HEK293 (cell line): ENCODE results near the gene LMNA.

Experiments
- BCL11A ChIP-seq: fragments of 450-650 bp; formaldehyde crosslinking; IDR thresholded peaks from 2 replicates; pipeline ENCODE4 v1.5.1; 2016; ENCODE audit warnings: low read depth, missing biosample characterization, missing genetic modification characterization
- BCL11B ChIP-seq: fragments of 450-650 bp; formaldehyde crosslinking; IDR thresholded peaks from 2 replicates; pipeline ENCODE4 v1.5.1; 2016; ENCODE audit warnings: low read depth, missing biosample characterization, missing genetic modification characterization
- OSR2 ChIP-seq: fragments of 450-650 bp; formaldehyde crosslinking; IDR thresholded peaks from 2 replicates; pipeline ENCODE4 v1.5.1; 2016; ENCODE audit warnings: missing biosample characterization, missing genetic modification characterization
- SCRT1 ChIP-seq: fragments of 450-650 bp; formaldehyde crosslinking; IDR thresholded peaks from 2 replicates; pipeline ENCODE4 v1.5.1; 2016; ENCODE audit warnings: missing biosample characterization, missing genetic modification characterization, borderline replicate concordance
- SCRT2 ChIP-seq: fragments of 450-650 bp; formaldehyde crosslinking; IDR thresholded peaks from 2 replicates; pipeline ENCODE4 v1.5.1; 2016; ENCODE audit warnings: missing biosample characterization, missing genetic modification characterization
- YY1 ChIP-seq: fragments of 450-650 bp; formaldehyde crosslinking; IDR thresholded peaks from 2 replicates; pipeline ENCODE4 v1.5.1; 2018; ENCODE audit warnings: missing biosample characterization, missing genetic modification characterization
- ZBTB7A ChIP-seq: fragments of 450-650 bp; formaldehyde crosslinking; IDR thresholded peaks from 2 replicates; pipeline ENCODE4 v1.5.1; 2016; ENCODE audit warnings: low read depth, missing biosample characterization, missing genetic modification characterization
- ZBTB8A ChIP-seq: fragments of 450-650 bp; formaldehyde crosslinking; IDR thresholded peaks from 2 replicates; pipeline ENCODE4 v1.5.1; 2016; ENCODE audit warnings: missing biosample characterization, missing genetic modification characterization
- ZNF132 ChIP-seq: fragments of 450-650 bp; formaldehyde crosslinking; IDR thresholded peaks from 2 replicates; pipeline ENCODE4 v1.5.1; 2017; ENCODE audit warnings: missing biosample characterization, missing genetic modification characterization, borderline replicate concordance
- ZNF138 ChIP-seq: fragments of 450-650 bp; formaldehyde crosslinking; IDR thresholded peaks from 2 replicates; pipeline ENCODE4 v1.5.1; 2016; ENCODE audit warnings: missing biosample characterization, missing genetic modification characterization, borderline replicate concordance
- ZNF23 ChIP-seq: fragments of 450-650 bp; formaldehyde crosslinking; IDR thresholded peaks from 2 replicates; pipeline ENCODE4 v1.5.1; 2016; ENCODE audit warnings: missing biosample characterization, missing genetic modification characterization, borderline replicate concordance
- ZNF302 ChIP-seq: fragments of 450-650 bp; formaldehyde crosslinking; IDR thresholded peaks from 2 replicates; pipeline ENCODE4 v1.5.1; 2016; ENCODE audit warnings: missing biosample characterization, missing genetic modification characterization, low read depth
- ZNF350 ChIP-seq: fragments of 450-650 bp; formaldehyde crosslinking; IDR thresholded peaks from 2 replicates; pipeline ENCODE4 v1.5.0; 2017; ENCODE audit warnings: missing biosample characterization, mild to moderate bottlenecking, missing genetic modification characterization
- ZNF416 ChIP-seq: fragments of 450-650 bp; formaldehyde crosslinking; IDR thresholded peaks from 2 replicates; pipeline ENCODE4 v1.5.1; 2016; ENCODE audit warnings: missing biosample characterization, missing genetic modification characterization
- ZNF426 ChIP-seq: fragments of 450-650 bp; formaldehyde crosslinking; IDR thresholded peaks from 2 replicates; pipeline ENCODE4 v1.5.1; 2017; ENCODE audit warnings: missing biosample characterization, missing genetic modification characterization, mild to moderate bottlenecking, inconsistent platforms, moderate library complexity
- ZNF529 ChIP-seq: fragments of 450-650 bp; formaldehyde crosslinking; IDR thresholded peaks from 2 replicates; pipeline ENCODE4 v1.5.1; 2017; ENCODE audit warnings: missing genetic modification characterization, missing biosample characterization; ENCODE audit not compliant: insufficient replicate concordance
- ZNF544 ChIP-seq: fragments of 450-650 bp; formaldehyde crosslinking; IDR thresholded peaks from 2 replicates; pipeline ENCODE4 v1.5.0; 2017; ENCODE audit warnings: missing biosample characterization, missing genetic modification characterization
- ZNF561 ChIP-seq: fragments of 450-650 bp; IDR thresholded peaks from 2 replicates; pipeline ENCODE4 v1.5.1; 2018; ENCODE audit warnings: missing biosample characterization, missing genetic modification characterization, borderline replicate concordance
- ZNF571 ChIP-seq: fragments of 450-650 bp; formaldehyde crosslinking; IDR thresholded peaks from 2 replicates; pipeline ENCODE4 v1.5.0; 2017; ENCODE audit warnings: missing biosample characterization, missing genetic modification characterization
- ZNF623 ChIP-seq: fragments of 450-650 bp; formaldehyde crosslinking; IDR thresholded peaks from 2 replicates; pipeline ENCODE4 v1.5.1; 2016; ENCODE audit warnings: missing biosample characterization, missing genetic modification characterization
- ZNF785 ChIP-seq: fragments of 450-650 bp; formaldehyde crosslinking; IDR thresholded peaks from 2 replicates; pipeline ENCODE4 v1.5.1; 2016; ENCODE audit warnings: missing biosample characterization, missing genetic modification characterization
- ZNF837 ChIP-seq: fragments of 450-650 bp; formaldehyde crosslinking; IDR thresholded peaks from 2 replicates; pipeline ENCODE4 v1.5.1; 2016; ENCODE audit warnings: missing biosample characterization, missing genetic modification characterization
- TF ChIP-seq, protein P1 (sequence below): fragments of 450-650 bp; formaldehyde crosslinking; IDR thresholded peaks from 2 replicates; pipeline ENCODE4 v1.5.1; 2016; ENCODE audit warnings: missing biosample characterization, missing genetic modification characterization
- TF ChIP-seq, protein P2 (sequence below): fragments of 450-650 bp; formaldehyde crosslinking; IDR thresholded peaks from 2 replicates; pipeline ENCODE4 v1.5.1; 2016; ENCODE audit warnings: missing biosample characterization, missing genetic modification characterization
- TF ChIP-seq, protein P3 (sequence below): fragments of 450-650 bp; formaldehyde crosslinking; optimal IDR thresholded peaks from 2 replicates; pipeline ENCODE3; 2016; ENCODE audit warnings: missing biosample characterization, mild to moderate bottlenecking, missing genetic modification characterization
- TF ChIP-seq, protein P4 (sequence below): fragments of 450-650 bp; formaldehyde crosslinking; IDR thresholded peaks from 2 replicates; pipeline ENCODE4 v1.5.1; 2016; ENCODE audit warnings: missing biosample characterization, missing genetic modification characterization
- TF ChIP-seq, protein P5 (sequence below): fragments of 450-650 bp; formaldehyde crosslinking; IDR thresholded peaks from 2 replicates; pipeline ENCODE4 v1.5.1; 2016; ENCODE audit warnings: missing biosample characterization, missing genetic modification characterization
- TF ChIP-seq, protein P6 (sequence below): fragments of 450-650 bp; formaldehyde crosslinking; IDR thresholded peaks from 2 replicates; pipeline ENCODE4 v1.5.1; 2017; ENCODE audit warnings: missing biosample characterization, missing genetic modification characterization

LMNA gene

DNA sequence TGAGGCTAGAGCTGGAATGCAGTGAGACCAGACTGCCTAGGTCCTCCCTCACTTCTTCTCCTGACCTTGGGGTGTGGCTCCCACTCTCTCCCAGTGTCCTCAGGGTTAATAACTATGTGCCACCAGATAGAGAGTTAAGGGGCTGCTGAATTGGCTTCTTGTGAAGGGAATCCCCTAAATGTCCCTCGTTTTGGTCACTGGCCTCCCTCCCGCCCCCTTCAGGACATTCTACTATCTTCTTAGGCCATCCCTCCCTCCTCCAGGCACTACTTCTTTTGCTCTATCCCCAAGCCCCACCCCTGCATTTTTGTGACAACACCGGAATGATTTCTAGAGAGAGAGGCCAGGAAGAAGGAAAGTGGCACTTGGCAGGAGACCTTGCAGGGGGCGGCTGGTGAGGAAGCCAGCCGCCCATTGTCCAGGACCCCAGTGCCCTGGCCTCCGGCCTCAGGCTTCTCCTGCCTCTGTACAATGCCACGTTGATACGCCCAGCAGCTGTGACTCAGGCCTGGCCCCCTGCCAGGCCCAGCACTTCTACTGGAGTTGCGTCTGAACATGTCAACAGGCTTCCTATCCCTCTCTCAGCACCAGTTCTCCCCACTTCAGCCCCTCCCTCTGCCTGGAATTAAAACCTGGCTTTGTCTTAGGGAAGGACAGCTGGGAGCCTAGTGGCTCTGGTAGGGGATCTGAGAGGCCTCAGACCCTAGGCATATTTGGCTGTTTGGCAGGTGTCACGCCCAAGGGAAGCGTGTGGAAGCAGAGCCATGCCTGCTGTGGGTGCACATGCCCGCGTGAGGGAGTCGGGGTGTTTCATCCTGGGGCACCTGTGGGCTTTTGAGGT lies 9.1 kb downstream of the LMNA start (continued):
- TF ChIP-seq, protein P1, sequence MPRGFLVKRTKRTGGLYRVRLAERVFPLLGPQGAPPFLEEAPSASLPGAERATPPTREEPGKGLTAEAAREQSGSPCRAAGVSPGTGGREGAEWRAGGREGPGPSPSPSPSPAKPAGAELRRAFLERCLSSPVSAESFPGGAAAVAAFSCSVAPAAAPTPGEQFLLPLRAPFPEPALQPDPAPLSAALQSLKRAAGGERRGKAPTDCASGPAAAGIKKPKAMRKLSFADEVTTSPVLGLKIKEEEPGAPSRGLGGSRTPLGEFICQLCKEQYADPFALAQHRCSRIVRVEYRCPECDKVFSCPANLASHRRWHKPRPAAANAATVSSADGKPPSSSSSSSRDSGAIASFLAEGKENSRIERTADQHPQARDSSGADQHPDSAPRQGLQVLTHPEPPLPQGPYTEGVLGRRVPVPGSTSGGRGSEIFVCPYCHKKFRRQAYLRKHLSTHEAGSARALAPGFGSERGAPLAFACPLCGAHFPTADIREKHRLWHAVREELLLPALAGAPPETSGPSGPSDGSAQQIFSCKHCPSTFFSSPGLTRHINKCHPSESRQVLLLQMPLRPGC (tag by site-specific recombination), result 0 out of 2 replicates have a peak, but pooled peaks have one; percentile 55
- no peak for TF ChIP-seq ZNF426
- TF ChIP-seq, protein P2, sequence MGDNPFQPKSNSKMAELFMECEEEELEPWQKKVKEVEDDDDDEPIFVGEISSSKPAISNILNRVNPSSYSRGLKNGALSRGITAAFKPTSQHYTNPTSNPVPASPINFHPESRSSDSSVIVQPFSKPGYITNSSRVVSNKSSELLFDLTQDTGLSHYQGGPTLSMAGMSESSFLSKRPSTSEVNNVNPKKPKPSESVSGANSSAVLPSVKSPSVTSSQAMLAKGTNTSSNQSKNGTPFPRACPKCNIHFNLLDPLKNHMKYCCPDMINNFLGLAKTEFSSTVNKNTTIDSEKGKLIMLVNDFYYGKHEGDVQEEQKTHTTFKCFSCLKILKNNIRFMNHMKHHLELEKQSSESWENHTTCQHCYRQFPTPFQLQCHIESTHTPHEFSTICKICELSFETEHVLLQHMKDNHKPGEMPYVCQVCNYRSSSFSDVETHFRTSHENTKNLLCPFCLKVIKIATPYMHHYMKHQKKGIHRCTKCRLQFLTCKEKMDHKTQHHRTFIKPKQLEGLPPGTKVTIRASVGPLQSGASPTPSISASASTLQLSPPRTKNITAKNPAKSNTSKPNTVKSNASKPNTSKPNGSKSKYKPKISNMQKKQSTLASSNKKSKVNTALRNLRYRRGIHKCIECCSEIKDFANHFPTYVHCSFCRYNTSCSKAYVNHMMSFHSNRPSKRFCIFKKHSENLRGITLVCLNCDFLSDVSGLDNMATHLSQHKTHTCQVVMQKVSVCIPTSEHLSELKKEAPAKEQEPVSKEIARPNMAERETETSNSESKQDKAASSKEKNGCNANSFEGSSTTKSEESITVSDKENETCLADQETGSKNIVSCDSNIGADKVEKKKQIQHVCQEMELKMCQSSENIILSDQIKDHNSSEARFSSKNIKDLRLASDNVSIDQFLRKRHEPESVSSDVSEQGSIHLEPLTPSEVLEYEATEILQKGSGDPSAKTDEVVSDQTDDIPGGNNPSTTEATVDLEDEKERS (tag by site-specific recombination), result no peak
- peak; percentile 72; the same call in 1 of the 2 replicates for TF ChIP-seq BCL11A (tag by site-specific recombination)
- TF ChIP-seq ZNF529 (tag by site-specific recombination), result no peak
- peak; percentile 67; the same call in 1 of the 2 replicates for TF ChIP-seq ZBTB8A
- TF ChIP-seq ZNF561, result peak; percentile 79
- no peak for TF ChIP-seq YY1 (tag by site-specific recombination)
- TF ChIP-seq, protein P3, sequence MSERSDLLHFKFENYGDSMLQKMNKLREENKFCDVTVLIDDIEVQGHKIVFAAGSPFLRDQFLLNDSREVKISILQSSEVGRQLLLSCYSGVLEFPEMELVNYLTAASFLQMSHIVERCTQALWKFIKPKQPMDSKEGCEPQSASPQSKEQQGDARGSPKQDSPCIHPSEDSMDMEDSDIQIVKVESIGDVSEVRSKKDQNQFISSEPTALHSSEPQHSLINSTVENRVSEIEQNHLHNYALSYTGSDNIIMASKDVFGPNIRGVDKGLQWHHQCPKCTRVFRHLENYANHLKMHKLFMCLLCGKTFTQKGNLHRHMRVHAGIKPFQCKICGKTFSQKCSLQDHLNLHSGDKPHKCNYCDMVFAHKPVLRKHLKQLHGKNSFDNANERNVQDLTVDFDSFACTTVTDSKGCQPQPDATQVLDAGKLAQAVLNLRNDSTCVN, result no peak
- TF ChIP-seq ZNF785 (tag by site-specific recombination), result no peak
- TF ChIP-seq ZNF837 (tag by site-specific recombination), result no peak
- no peak for TF ChIP-seq ZNF571 (tag by site-specific recombination)
- no peak for TF ChIP-seq ZNF138 (tag by site-specific recombination)
- no peak for TF ChIP-seq ZBTB7A (tag by site-specific recombination)
- TF ChIP-seq, protein P4, sequence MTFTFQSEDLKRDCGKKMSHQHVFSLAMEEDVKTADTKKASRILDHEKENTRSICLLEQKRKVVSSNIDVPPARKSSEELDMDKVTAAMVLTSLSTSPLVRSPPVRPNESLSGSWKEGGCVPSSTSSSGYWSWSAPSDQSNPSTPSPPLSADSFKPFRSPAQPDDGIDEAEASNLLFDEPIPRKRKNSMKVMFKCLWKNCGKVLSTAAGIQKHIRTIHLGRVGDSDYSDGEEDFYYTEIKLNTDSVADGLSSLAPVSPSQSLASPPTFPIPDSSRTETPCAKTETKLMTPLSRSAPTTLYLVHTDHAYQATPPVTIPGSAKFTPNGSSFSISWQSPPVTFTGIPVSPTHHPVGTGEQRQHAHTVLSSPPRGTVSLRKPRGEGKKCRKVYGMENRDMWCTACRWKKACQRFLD, result no peak
- TF ChIP-seq, protein P5, sequence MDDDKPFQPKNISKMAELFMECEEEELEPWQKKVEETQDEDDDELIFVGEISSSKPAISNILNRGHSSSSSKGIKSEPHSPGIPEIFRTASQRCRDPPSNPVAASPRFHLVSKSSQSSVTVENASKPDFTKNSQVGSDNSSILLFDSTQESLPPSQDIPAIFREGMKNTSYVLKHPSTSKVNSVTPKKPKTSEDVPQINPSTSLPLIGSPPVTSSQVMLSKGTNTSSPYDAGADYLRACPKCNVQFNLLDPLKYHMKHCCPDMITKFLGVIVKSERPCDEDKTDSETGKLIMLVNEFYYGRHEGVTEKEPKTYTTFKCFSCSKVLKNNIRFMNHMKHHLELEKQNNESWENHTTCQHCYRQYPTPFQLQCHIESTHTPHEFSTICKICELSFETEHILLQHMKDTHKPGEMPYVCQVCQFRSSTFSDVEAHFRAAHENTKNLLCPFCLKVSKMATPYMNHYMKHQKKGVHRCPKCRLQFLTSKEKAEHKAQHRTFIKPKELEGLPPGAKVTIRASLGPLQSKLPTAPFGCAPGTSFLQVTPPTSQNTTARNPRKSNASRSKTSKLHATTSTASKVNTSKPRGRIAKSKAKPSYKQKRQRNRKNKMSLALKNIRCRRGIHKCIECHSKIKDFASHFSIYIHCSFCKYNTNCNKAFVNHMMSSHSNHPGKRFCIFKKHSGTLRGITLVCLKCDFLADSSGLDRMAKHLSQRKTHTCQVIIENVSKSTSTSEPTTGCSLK, result no peak
- no peak for TF ChIP-seq ZNF302 (tag by site-specific recombination)
- TF ChIP-seq ZNF132 (tag by site-specific recombination), result no peak
- TF ChIP-seq SCRT2 (tag by site-specific recombination), result peak; percentile 99
- peak; percentile 76 for TF ChIP-seq OSR2 (tag by site-specific recombination)
- no peak for TF ChIP-seq ZNF544 (tag by site-specific recombination)
- TF ChIP-seq ZNF623 (tag by site-specific recombination), result peak; percentile 11; the same call in 1 of the 2 replicates
- TF ChIP-seq, protein P6, sequence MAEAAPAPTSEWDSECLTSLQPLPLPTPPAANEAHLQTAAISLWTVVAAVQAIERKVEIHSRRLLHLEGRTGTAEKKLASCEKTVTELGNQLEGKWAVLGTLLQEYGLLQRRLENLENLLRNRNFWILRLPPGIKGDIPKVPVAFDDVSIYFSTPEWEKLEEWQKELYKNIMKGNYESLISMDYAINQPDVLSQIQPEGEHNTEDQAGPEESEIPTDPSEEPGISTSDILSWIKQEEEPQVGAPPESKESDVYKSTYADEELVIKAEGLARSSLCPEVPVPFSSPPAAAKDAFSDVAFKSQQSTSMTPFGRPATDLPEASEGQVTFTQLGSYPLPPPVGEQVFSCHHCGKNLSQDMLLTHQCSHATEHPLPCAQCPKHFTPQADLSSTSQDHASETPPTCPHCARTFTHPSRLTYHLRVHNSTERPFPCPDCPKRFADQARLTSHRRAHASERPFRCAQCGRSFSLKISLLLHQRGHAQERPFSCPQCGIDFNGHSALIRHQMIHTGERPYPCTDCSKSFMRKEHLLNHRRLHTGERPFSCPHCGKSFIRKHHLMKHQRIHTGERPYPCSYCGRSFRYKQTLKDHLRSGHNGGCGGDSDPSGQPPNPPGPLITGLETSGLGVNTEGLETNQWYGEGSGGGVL (tag by site-specific recombination), result peak; percentile 46; the same call in 1 of the 2 replicates
- no peak for TF ChIP-seq ZNF350 (tag by site-specific recombination)
- TF ChIP-seq ZNF23 (tag by site-specific recombination), result no peak
- TF ChIP-seq SCRT1, result peak; percentile 92
- TF ChIP-seq ZNF416 (tag by site-specific recombination), result no peak
- peak; percentile 77; the same call in 1 of the 2 replicates for TF ChIP-seq BCL11B (tag by site-specific recombination)
